Activated T-cell treated with anti-CD3 and anti-CD28 coated beads, Interleukin-2, amount 50 U/mL, for 4 hours (primary cell): Measurements from ENCODE around the gene ALDH3B1. TPM values are rescaled to one million over a fixed set of nuclear protein-coding genes. Genes with fewer than 3 reads are reported as not detected.

ENCODE experiments used
- ATAC-seq, 2 donors: fragments of 200-7000 bp; cut with Tn5 transposase; one replicate each; pipeline ENCODE4 v1.10.0; 2021
- DNase-seq: peaks from one replicate; pipeline ENCODE4 v3.0.0-alpha.2; 2020
- H3K27me3 Mint-ChIP-seq: one replicate; pipeline ENCODE4 v1.8.0; 2021; ENCODE audit warnings: low read depth, mixed read lengths
- H3K36me3 Mint-ChIP-seq: one replicate; pipeline ENCODE4 v1.8.0; 2022; ENCODE audit warnings: mixed read lengths; ENCODE audit not compliant: insufficient read depth
- H3K4me1 Mint-ChIP-seq: one replicate; pipeline ENCODE4 v1.8.0; 2021; ENCODE audit warnings: low read depth, mixed read lengths
- H3K4me3 Mint-ChIP-seq: one replicate; pipeline ENCODE4 v1.8.0; 2021; ENCODE audit warnings: mild to moderate bottlenecking, moderate library complexity, mixed read lengths
- H3K9me3 Mint-ChIP-seq: one replicate; pipeline ENCODE4 v1.8.0; 2021; ENCODE audit warnings: mixed read lengths
- total RNA-seq, 3 donors: library from RNA; stranded (reverse); gene quantifications; one replicate each; pipeline ENCODE4 v1.2.1, GENCODE V29; 2021

ALDH3B1 gene
- total RNA-seq, 3 donors from 2014 or later, result 0.08 to 0.15 TPM; not detected in 1

DNA sequence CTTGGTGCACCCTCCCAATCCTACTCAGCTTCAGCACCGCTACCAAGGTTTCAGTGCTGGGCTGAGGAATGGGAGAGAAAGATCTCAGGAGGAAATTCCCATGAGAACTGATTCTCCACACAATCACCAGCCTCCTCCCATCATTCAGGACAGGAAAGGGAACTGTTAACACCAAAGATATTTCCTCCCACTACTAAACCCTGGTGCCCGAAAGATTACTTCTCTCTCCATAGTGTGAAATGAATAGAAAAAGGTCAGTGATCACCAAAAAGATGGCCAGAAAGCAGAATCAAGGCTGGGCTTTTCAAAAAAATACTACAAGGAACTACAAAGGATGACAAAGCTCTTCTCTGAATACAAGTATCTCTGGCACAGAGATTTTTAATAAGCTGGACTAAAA, 54.8 kb downstream of the ALDH3B1 start:
- Mint-ChIP-seq H3K4me1 (no peaks in the 10 kb centered on the region), H3K36me3 (peaks cover 30% of the 10 kb centered on the region), H3K27me3 (no peaks in the 10 kb centered on the region), H3K4me3 (no peak overlapping the region), H3K9me3 (no peaks in the 10 kb centered on the region)
- no peak for DNase-seq
- ATAC-seq, result no peak

DNA sequence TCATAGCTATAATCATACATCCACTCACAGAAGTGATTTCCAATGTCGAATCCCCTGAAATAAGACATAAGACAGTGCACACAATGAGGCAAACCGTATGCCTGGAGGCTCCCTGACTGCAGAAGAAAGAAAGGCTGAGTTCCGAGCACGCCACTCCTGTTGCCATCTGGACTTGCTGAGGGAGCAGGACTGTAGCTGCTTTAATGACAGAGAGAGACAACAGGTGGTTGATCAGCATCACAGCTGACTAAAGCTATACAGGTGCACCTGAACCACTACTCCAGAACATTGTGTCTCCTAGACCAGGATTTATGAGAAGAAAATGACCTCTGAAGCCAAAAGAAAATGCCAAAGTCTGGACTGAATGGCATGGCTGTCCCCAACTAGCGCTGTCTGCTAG, 55.7 kb downstream of the ALDH3B1 start:
- Mint-ChIP-seq H3K4me3 (no peak overlapping the region), H3K27me3 (no peaks in the 10 kb centered on the region), H3K36me3 (peaks cover 31% of the 10 kb centered on the region), H3K4me1 (no peaks in the 10 kb centered on the region), H3K9me3 (no peaks in the 10 kb centered on the region)
- DNase-seq (no peak), ATAC-seq (no peak)

DNA sequence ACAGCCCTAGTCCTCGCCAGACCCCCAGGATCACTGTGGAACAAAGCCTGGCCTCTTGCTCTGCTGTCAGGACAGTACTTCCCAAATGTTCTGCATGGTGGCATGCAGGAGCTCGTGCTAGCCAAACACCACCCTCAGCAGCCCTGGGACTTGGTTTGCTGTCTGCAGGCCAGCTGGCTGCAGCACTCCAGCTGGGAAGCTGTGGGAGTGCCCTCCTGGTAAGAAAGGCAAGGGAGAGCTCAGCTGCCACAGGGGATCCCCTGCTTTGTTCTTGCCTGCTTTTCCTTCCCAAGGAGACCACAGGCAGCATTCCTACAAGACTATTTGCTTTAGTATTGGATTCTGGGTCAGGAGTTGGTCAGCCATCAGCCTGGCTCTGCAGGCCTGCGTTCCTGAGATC, 56.6 kb downstream of the ALDH3B1 start:
- H3K4me1 Mint-ChIP-seq, result no peaks in the 10 kb centered on the region
- DNase-seq (no peak), ATAC-seq (no peak)
- no peak overlapping the region for H3K4me3 Mint-ChIP-seq
- H3K27me3 Mint-ChIP-seq, result no peaks in the 10 kb centered on the region
- peaks cover 30% of the 10 kb centered on the region for H3K36me3 Mint-ChIP-seq
- no peaks in the 10 kb centered on the region for H3K9me3 Mint-ChIP-seq

DNA sequence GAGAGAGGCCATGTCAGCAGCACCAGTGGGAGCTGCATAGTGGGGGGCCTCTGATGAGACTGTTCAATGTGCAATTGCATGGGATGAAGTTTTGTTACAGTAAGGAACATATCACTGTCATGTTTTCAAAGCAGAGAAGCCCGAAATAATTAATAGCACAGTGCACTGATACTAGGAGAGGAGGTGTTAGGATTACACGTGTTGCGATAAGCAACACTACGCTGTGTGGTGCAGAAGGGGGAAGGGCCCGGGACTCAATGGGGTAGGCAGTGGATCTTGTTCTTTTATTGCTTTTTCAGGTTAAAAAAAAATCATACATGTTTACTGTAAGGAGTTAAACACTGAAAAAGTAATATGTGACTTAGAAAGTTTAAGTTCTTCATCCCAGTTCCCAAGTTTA, 57.9 kb downstream of the ALDH3B1 start:
- Mint-ChIP-seq H3K27me3 (no peaks in the 10 kb centered on the region), H3K4me1 (no peaks in the 10 kb centered on the region), H3K4me3 (no peak overlapping the region), H3K36me3 (peaks cover 28% of the 10 kb centered on the region), H3K9me3 (no peaks in the 10 kb centered on the region)
- ATAC-seq, result no peak
- DNase-seq, result no peak

DNA sequence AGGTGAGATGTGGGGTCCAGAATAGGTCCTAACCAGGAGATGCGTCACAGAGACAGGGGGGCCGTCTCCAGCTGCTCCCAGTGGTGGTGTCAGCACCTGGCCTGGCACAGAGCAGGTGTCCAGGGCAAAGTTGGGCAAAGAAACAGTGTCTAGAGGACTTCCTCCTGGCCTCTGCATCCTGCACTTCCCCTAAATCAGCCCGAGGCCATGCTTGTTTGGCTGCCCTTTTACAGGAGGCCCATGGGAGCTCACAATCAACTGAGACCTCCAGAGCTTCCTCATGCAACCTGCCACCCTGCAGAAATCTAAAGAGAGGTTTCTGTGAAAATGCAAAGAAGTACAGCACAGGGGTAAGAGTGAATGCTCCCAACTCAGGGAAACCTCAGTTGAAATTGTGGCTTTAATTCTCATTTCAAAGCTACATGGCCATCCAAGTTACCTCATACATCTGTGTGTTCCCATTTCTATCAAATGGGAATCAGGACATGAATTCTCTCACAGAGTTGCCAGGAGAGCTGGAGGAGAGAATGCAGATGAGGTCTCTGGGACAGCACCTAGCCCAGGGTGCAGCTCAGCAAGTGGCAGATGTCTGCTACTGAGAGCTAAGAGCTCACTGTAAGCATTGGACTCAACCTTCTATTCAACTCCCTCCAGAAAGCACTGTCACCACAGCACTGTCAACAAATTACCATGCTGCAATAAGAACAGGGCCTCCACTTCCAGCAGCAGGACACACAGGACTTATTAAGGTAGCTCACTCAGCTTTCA, 61.3 kb downstream of the ALDH3B1 start:
- ATAC-seq (no peak), DNase-seq (no peak)
- H3K4me3 Mint-ChIP-seq, result no peak overlapping the region
- H3K9me3 Mint-ChIP-seq, result no peaks in the 10 kb centered on the region
- no peaks in the 10 kb centered on the region for H3K27me3 Mint-ChIP-seq
- no peaks in the 10 kb centered on the region for H3K4me1 Mint-ChIP-seq
- H3K36me3 Mint-ChIP-seq, result peaks cover 14% of the 10 kb centered on the region

DNA sequence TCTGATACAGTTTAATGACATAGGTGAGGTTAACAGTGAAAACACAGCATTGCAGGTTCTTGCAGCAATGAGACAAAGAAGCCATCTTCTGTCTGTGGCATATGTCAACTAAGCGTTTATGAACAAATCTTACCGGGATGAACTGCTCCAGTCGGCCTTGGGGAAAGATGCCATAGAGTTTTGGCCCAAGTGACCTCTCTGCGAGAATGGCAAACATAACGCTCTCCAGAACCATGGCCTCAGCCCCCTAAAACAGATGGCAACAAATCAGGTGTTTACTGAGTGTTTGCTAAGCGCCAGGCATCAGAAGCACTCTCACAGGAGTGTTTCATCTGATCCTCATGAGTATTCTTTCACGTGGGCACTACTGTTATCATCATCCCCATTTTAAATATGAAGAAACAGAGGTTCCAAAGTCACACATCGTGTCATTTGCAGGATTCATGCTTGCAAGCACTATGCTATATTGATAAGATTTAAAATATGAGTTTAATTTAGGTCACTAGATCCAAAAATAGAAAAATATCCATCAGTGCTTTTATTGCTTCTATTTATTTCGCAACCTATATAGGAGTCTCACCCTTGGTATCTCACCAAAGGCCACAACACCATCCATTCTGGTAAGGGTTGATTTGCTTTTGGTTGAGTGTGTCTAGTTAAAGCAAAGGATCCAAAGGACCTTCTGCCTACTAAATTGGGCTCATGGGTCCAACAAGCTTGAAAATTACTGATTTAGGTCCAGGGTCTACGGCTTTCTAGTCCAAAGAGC, 64.6 kb downstream of the ALDH3B1 start:
- H3K36me3 Mint-ChIP-seq, result peaks cover 7% of the 10 kb centered on the region
- no peak overlapping the region for H3K4me3 Mint-ChIP-seq
- H3K27me3 Mint-ChIP-seq, result no peaks in the 10 kb centered on the region
- DNase-seq, result no peak
- no peak for ATAC-seq
- H3K9me3 Mint-ChIP-seq, result no peaks in the 10 kb centered on the region
- no peaks in the 10 kb centered on the region for H3K4me1 Mint-ChIP-seq

DNA sequence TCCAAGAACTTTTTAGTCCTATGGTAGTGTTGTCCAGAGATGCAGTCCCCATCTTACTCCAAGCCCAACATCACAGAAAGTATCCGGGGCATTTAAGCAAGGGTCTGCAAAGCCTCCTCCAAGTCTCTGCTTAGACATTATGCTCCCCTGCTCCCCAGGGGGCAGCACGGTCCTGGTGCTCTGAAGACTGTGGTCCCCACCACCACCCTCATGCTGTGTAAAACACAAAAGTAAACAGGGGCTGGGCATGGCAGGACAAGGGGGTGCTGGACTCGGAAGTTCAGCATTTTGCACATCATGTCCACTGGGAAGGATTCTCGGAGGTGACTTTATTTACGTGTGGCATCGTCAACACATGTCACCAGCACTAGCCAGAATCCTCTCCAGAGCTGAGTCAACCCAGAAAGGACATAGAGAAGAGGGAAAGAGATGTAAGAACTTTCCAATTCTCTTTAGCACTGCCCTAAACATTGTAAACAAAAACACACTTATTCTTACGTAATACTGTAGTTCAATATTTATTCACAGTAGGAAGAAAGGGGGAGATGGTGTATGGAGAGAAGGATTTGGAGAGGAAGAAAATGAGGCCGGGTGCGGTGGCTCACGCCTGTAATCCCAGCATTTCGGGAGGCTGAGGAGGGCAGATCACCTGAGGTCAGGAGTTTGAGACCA, 66.4 kb downstream of the ALDH3B1 start:
- DNase-seq (no peak), ATAC-seq (no peak)
- H3K36me3 Mint-ChIP-seq, result peaks cover 6% of the 10 kb centered on the region
- H3K9me3 Mint-ChIP-seq, result no peaks in the 10 kb centered on the region
- H3K4me1 Mint-ChIP-seq, result no peaks in the 10 kb centered on the region
- H3K4me3 Mint-ChIP-seq, result no peak overlapping the region
- no peaks in the 10 kb centered on the region for H3K27me3 Mint-ChIP-seq

DNA sequence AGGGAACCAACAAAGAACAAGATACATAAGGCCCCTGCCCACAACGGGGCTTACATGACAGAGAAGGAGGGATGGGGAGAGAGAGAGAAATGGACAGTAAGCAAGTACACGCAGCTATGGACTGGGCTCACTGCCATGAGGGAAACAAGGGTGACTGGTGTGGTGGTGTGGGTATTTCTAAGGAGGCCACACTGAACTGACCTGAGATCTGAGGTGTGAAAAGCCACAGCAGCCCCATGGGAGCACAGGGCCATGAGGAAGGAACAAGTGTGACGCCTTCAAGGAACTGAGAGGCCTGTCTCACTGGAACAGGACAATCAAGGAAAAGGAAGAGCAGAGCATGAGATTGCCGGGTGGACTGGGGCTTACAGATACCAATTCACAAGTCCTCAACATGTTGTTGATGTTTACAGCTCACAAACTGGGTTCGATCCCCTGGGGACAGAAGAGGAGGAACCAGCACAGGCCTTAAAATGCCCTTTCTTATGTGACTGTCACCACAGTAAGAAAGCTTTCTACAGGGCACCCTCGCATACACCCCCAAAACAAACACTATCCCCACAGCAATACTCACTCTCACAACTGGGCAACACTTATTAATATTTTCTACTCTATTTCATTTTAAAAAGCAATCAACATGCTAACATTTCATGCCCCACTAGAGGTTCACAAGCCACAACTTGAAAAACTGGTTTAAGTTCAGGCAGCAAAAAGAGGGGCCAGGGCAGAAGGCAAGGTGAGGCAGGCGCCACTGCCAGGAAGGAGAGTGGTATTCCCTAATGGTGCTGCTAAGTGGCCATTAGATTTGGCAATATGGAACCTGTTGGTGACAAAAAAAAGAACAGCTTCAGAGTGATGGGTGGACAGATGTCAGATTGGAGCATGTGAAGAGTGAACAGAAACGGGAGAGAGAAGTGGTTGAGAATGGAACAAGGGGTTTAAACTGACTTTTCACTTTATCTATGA, 67.8 kb downstream of the ALDH3B1 start:
- H3K27me3 Mint-ChIP-seq, result no peaks in the 10 kb centered on the region
- H3K4me3 Mint-ChIP-seq, result no peak overlapping the region
- H3K9me3 Mint-ChIP-seq, result no peaks in the 10 kb centered on the region
- DNase-seq (no peak), ATAC-seq (no peak)
- H3K36me3 Mint-ChIP-seq, result peaks cover 6% of the 10 kb centered on the region
- H3K4me1 Mint-ChIP-seq, result no peaks in the 10 kb centered on the region

Other genes starting within 250 kb of the ALDH3B1 start
- gene UNC93B1, start 6.2 kb upstream of the ALDH3B1 start, total RNA-seq, result 10 to 100 TPM; 12.8 to 15.6 (median 14.1) TPM
- 100 to 1,000 TPM; 157 to 173 (median 159) TPM for gene NDUFS8, start 20.4 kb downstream of the ALDH3B1 start, total RNA-seq
- gene TCIRG1, start 28.7 kb downstream of the ALDH3B1 start, total RNA-seq, result 100 to 1,000 TPM in 2 of 3 donors, 10 to 100 TPM in 1; 87.0 to 109 (median 101) TPM
- gene CHKA, start 111.1 kb downstream of the ALDH3B1 start, total RNA-seq, result 10 to 100 TPM; 15.1 to 20.2 (median 18.9) TPM
- gene KMT5B, start 203.0 kb downstream of the ALDH3B1 start, total RNA-seq, result 10 to 100 TPM; 23.5 to 30.0 (median 25.7) TPM